CD4-positive, alpha-beta T cell treated with Interleukin-6 at 100 ng/mL for 8 hours (primary cell): Measurements from ENCODE around the gene SSR3.

Experiments
- DNase-seq: peaks from one replicate; pipeline ENCODE4 v3.0.0-alpha.2; 2020; ENCODE audit warnings: mixed read lengths, low spot score

Gene SSR3

DNA sequence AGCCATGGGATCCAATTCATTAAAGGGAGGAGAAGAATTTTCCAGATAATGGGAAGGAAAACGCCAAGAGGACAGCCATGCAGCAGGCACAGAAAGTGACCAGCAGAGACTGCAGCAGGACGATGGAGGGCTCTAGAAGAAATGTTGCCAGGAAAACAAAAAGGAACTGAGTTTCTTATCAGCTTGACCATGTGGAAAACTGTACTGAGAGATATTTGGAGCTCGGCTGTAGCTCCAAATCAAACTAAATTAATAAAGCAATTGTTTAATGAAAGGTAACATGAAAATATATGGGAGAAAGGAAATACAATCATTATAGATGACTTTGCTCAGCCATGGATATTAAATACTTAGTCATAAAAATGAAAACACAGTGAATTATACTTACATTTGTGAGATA, 63.7 kb downstream of the SSR3 start:
- no peak for DNase-seq
